HepG2 (cell line): Measurements from ENCODE around the gene BARX2. TPM values are rescaled to one million over a fixed set of nuclear protein-coding genes. Genes with fewer than 3 reads are reported as not detected.

Source experiments
- ATAC-seq: fragments of 200-7000 bp; cut with Tn5 transposase; 3 replicates; pipeline ENCODE4 v1.9.1; 2020; ENCODE audit warnings: mild to moderate bottlenecking, moderate library complexity
- BruUV-seq: library from RNA; stranded (reverse); fragments of 400-500 nt; replicated peaks from 2 replicates; lab custom pipeline; 2021; lab: Mats Ljungman, UMichigan
- CTCF ChIA-PET: fragments of 300-600 bp; formaldehyde crosslinking; extraction: SDS; loops from one replicate; lab custom pipeline; 2021; ENCODE audit warnings: low total read pairs, inconsistent platforms, low intra/inter-chr PET ratio; lab: Yijun Ruan, JAX
- POLR2A ChIA-PET: fragments of 350-600 bp; sonication (Branson Sonifier 250); formaldehyde crosslinking; loops from one replicate; lab custom pipeline; 2020; ENCODE audit warnings: antibody characterized with exemption, inconsistent platforms; lab: Yijun Ruan, JAX
- DNase-seq: peaks from one replicate; pipeline ENCODE4 v3.0.0-alpha.2; 2015; ENCODE audit warnings: low spot score
- FAIRE-seq: peaks from 3 replicates; lab custom pipeline; 2011; peaks lifted over from hg19 to GRCh38; lab: Jason Lieb, UNC
- H2AFZ ChIP-seq: one replicate; pipeline ENCODE4 v1.6.1; 2011; ENCODE audit warnings: low read length, inconsistent platforms
- H3K27ac ChIP-seq: fragments of 300-600 bp; 3 replicates; pipeline ENCODE4 v1.8.0; 2011; ENCODE audit warnings: mixed run types, mild to moderate bottlenecking, mixed read lengths, low read length, inconsistent platforms; ENCODE audit not compliant: insufficient read depth; ENCODE audit errors: extremely low read length
- H3K27me3 ChIP-seq, 2 experiments: fragments of 200-600 bp in 1 of 2; 2 replicates in 1 of 2; 3 replicates in 1 of 2; pipeline versions ENCODE4 v1.6.0 to v1.8.0; 2011; ENCODE audit warnings: low read length in 2 of 2, mild to moderate bottlenecking in 2 of 2, moderate library complexity in 2 of 2, inconsistent platforms in 1 of 2; ENCODE audit not compliant: insufficient read depth in 2 of 2, control insufficient read depth in 1 of 2
- H3K36me3 ChIP-seq, 2 experiments: fragments of 200-600 bp in 1 of 2; replicated peaks in 1 of 2; 2 replicates in 1 of 2; 3 replicates in 1 of 2; pipeline versions ENCODE4 v1.5.1 to v1.8.0; 2011; ENCODE audit warnings: low read length in 2 of 2, inconsistent platforms in 1 of 2; ENCODE audit not compliant: insufficient read depth in 2 of 2, control insufficient read depth in 1 of 2
- H3K4me1 ChIP-seq: 2 replicates; pipeline ENCODE4 v1.5.1; 2012; ENCODE audit warnings: low read length, inconsistent platforms; ENCODE audit not compliant: insufficient read depth
- H3K4me2 ChIP-seq: 2 replicates; pipeline ENCODE4 v1.6.0; 2011; ENCODE audit warnings: low read depth, low read length, inconsistent platforms
- H3K4me3 ChIP-seq, 3 experiments: fragments of 200-600 bp in 1 of 3; sonication (generic), shearing (Covaris generic) in 1 of 3; replicated peaks in 1 of 3; 2 replicates each; pipeline ENCODE4 v1.5.1; 2011 to 2016; ENCODE audit warnings: low read length in 3 of 3, inconsistent platforms in 2 of 3, low read depth in 2 of 3, mild to moderate bottlenecking in 2 of 3, control low read depth in 1 of 3, mixed read lengths in 1 of 3; ENCODE audit not compliant: insufficient read depth in 1 of 3
- H3K79me2 ChIP-seq: one replicate; pipeline ENCODE4 v1.6.1; 2011; ENCODE audit warnings: low read length, inconsistent platforms; ENCODE audit not compliant: insufficient read depth
- H3K9ac ChIP-seq: 2 replicates; pipeline ENCODE4 v1.6.0; 2011; ENCODE audit warnings: mild to moderate bottlenecking, low read depth, low read length, inconsistent platforms; ENCODE audit not compliant: insufficient read depth
- H3K9me3 ChIP-seq: 2 replicates; pipeline ENCODE4 v1.5.1; 2012; ENCODE audit warnings: mild to moderate bottlenecking, low read length
- H4K20me1 ChIP-seq: 2 replicates; pipeline ENCODE4 v1.6.0; 2011; ENCODE audit warnings: inconsistent platforms, mild to moderate bottlenecking, low read length, moderate library complexity; ENCODE audit not compliant: insufficient read depth
- ISX ChIP-seq: sonication (generic); formaldehyde crosslinking; conservative IDR thresholded peaks from 2 replicates; pipeline ENCODE4 v1.5.0; 2020; ENCODE audit warnings: missing genetic modification reagents
- KAT8 ChIP-seq: IDR thresholded peaks from 2 replicates; pipeline ENCODE4 v1.6.1; 2016; ENCODE audit warnings: missing genetic modification reagents, missing compliant biosample characterization
- KLF6 ChIP-seq: IDR thresholded peaks from 2 replicates; pipeline ENCODE4 v1.8.0; 2016; ENCODE audit warnings: missing biosample characterization, missing genetic modification reagents
- MTF1 ChIP-seq: sonication (generic); formaldehyde crosslinking; IDR thresholded peaks from 2 replicates; pipeline ENCODE4 v1.5.0; 2020; ENCODE audit warnings: missing genetic modification reagents
- NFAT5 ChIP-seq: sonication (generic); formaldehyde crosslinking; IDR thresholded peaks from 2 replicates; pipeline ENCODE4 v1.4.0; 2020; ENCODE audit warnings: missing genetic modification reagents
- SATB2 ChIP-seq: sonication (generic); formaldehyde crosslinking; IDR thresholded peaks from 2 replicates; pipeline ENCODE4 v1.5.0; 2020; ENCODE audit warnings: missing genetic modification reagents
- TBP ChIP-seq: sonication (generic); formaldehyde crosslinking; IDR thresholded peaks from 2 replicates; pipeline ENCODE4 v1.5.0; 2020; ENCODE audit warnings: missing genetic modification reagents
- ZBTB10 ChIP-seq: sonication (generic); formaldehyde crosslinking; IDR thresholded peaks from 2 replicates; pipeline ENCODE4 v1.4.0; 2020; ENCODE audit warnings: missing genetic modification reagents, borderline replicate concordance
- ZNF337 ChIP-seq: sonication (generic); formaldehyde crosslinking; IDR thresholded peaks from 2 replicates; pipeline ENCODE4 v1.5.1; 2020; ENCODE audit warnings: missing genetic modification reagents, low read depth, mild to moderate bottlenecking, borderline replicate concordance
- ZNF550 ChIP-seq: sonication (generic); formaldehyde crosslinking; IDR thresholded peaks from 2 replicates; pipeline ENCODE4 v1.4.0; 2020; ENCODE audit warnings: mild to moderate bottlenecking, missing genetic modification reagents, borderline replicate concordance
- ZNF569 ChIP-seq: sonication (generic); formaldehyde crosslinking; IDR thresholded peaks from 2 replicates; pipeline ENCODE4 v1.5.0; 2020; ENCODE audit warnings: mild to moderate bottlenecking, missing genetic modification reagents, moderate library complexity, borderline replicate concordance
- ZNF773 ChIP-seq: sonication (generic); formaldehyde crosslinking; IDR thresholded peaks from 2 replicates; pipeline ENCODE4 v1.4.0; 2020; ENCODE audit warnings: missing genetic modification reagents, borderline replicate concordance
- ZNF883 ChIP-seq: sonication (generic); formaldehyde crosslinking; IDR thresholded peaks from 2 replicates; pipeline ENCODE4 v1.5.1; 2020; ENCODE audit warnings: mild to moderate bottlenecking, missing genetic modification reagents; ENCODE audit errors: not compliant biosample characterization
- ZXDC ChIP-seq: sonication (generic); formaldehyde crosslinking; IDR thresholded peaks from 2 replicates; pipeline ENCODE4 v1.5.0; 2020; ENCODE audit warnings: mild to moderate bottlenecking, missing genetic modification reagents
- whole genome bisulfite sequencing: methylation state at CpG from one replicate; pipeline ENCODE4 v1.1.6; 2017; ENCODE audit warnings: low lambda C conversion rate; 5-methylcytosine and 5-hydroxymethylcytosine counted together
- in situ Hi-C: cut with HindIII; loops from 2 replicates; pipeline ENCODE4 v1.10.0; 2017; ENCODE audit warnings: low pct_unique_long_range_greater_than_20kb; ENCODE audit not compliant: extremely low pct_ligation_motif_present
- intact Hi-C: fragments of 100-400 bp; cut with micrococcal nuclease; formaldehyde crosslinking; loops from one replicate; pipeline ENCODE4 v1.10.0; 2022; ENCODE audit not compliant: unreplicated experiment
- polyA plus RNA-seq, 8 experiments: library from polyadenylated mRNA; depleted of rRNA in 3 of 8; stranded (reverse) in 7 of 8; unstranded in 1 of 8; fragments of >200 nt; fragmentation: Illumina TruSeq in 4 of 8; extraction: Trizol in 4 of 8; gene quantifications; 2 replicates each; pipeline versions ENCODE4 v1.2.1 to v1.2.3, GENCODE V29; 2011 to 2016; ENCODE audit warnings: low read depth in 4 of 8, missing spikeins in 1 of 8, mixed read lengths in 1 of 8; ENCODE audit not compliant: insufficient read depth in 1 of 8
- total RNA-seq, 5 experiments: library from RNA; depleted of rRNA; stranded (reverse); fragments of >200 nt; fragmentation: Illumina TruSeq; extraction: Trizol; gene quantifications; 2 replicates each; pipeline ENCODE4 v1.2.3, GENCODE V29; 2016; ENCODE audit warnings: low read depth in 1 of 5

Gene BARX2
- total and polyA plus RNA-seq, 2 of the 13 experiments (the other 11 are each of a cell fraction or from before 2014, with no cell fraction given): not detected

- Histone ChIP-seq H4K20me1 (no peaks in the 10 kb centered on the region), H3K4me2 (no peak overlapping the region), H3K36me3 (no peaks in the 10 kb centered on the region), H3K4me1 (no peaks in the 10 kb centered on the region), H3K9me3 (no peaks in the 10 kb centered on the region), H2AFZ (no peak overlapping the region), H3K4me3 (no peak overlapping the region), H3K9ac (no peak overlapping the region), H3K27me3 (peaks cover 2 to 26% of the 10 kb centered on the region in 2 experiments; a peak in 3 of 5 replicates), H3K27ac (no peak overlapping the region), H3K79me2 (no peaks in the 10 kb centered on the region)
- POLR2A ChIA-PET: no interaction called here
- no peak for DNase-seq
- FAIRE-seq: no peak
- in situ Hi-C loops (no loop called here), intact Hi-C loops (no loop called here)
- 21% methylated on average over 3 of the region's 3 CpGs for WGBS
- CTCF ChIA-PET: no interaction called here
- BruUV-seq: no TSS peak
- ATAC-seq: no peak
- TF ChIP-seq SATB2 (CRISPR knock-in tag): no peak
- TF ChIP-seq NFAT5 (CRISPR knock-in tag): no peak
- TF ChIP-seq TBP (CRISPR knock-in tag): no peak
- no peak for TF ChIP-seq ZNF550
- TF ChIP-seq ZNF337 (CRISPR knock-in tag): no peak
- TF ChIP-seq ZBTB10 (CRISPR knock-in tag): no peak
- no peak for TF ChIP-seq KLF6 (CRISPR knock-in tag)
- no peak for TF ChIP-seq ZNF569 (CRISPR knock-in tag)
- TF ChIP-seq MTF1 (CRISPR knock-in tag): no peak
- no peak for TF ChIP-seq ZNF773 (CRISPR knock-in tag)
- no peak for TF ChIP-seq KAT8
- no peak for TF ChIP-seq ISX
- TF ChIP-seq ZXDC (CRISPR knock-in tag): no peak
- no peak for TF ChIP-seq ZNF883 (CRISPR knock-in tag)
These were observed 23.0 kb upstream of the BARX2 start for GRCh38 chr11:129352676-129353075.
